ENCODE results near the gene INO80B.

DNA sequence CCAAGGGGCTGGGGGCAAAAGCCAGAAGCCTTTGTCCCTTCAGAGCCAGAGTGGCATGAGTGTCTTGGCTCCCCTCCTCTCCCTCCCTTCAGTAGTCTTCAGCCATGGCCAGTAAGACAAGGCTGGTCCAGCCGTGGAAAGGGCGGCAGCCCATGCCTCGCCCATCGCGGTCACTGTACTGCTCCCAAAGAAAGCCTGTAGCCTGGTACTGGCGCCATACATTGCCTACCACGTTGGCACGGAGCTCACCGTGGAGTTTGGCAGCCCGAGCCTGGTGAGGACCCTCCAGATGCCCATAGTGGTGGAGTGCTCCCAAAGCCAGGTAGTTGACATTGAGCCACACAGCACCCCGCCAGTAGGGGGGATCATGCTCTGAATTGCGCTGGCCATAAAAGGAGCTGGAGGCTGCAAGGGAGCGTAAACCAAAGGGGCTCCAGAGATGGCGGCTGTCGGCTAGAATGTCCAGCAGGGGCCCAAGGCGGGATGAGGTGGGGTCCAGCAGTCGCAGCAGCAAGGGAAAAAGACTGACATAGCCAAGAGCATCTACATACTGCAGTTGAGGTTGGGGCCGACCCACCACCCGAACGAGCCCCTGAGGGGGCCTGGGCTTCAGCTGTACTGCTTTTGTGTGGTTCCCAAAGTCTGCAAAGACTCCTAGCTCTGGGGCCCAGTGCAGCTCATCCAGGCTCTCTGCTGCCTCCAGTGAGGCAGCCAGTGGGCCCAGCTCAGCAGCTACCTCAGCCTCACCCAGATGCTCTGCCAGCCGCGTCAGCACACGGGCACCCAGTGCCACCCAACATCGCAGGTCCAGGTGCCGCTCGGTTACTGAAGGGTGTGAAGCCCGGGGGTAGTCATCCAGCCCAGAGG, 6.5 kb downstream of the INO80B start:
- TF ChIP-seq CTCF (optimal IDR thresholded peaks at IDR 0.05 in 1 of 3, IDR thresholded peaks at IDR 0.05 in 1 of 3, conservative IDR thresholded peaks at IDR 0.05 in 1 of 3; ENCODE audit: extremely low read depth in 1 of 3, insufficient read depth in 2 of 3, low read length in 3 of 3) (peak in 1 of 3 experiments; percentile 39), EZH2 (IDR thresholded peaks at IDR 0.05; ENCODE audit: low read length) (no peak)

Data from keratinocyte (primary cell).